ENCODE data around the gene TSSC4. TPM values are rescaled to one million over a fixed set of nuclear protein-coding genes. Genes with fewer than 3 reads are reported as not detected.

The TSSC4 gene
- total RNA-seq, 1 donor from 2014 or later = 70.0 TPM

DNA sequence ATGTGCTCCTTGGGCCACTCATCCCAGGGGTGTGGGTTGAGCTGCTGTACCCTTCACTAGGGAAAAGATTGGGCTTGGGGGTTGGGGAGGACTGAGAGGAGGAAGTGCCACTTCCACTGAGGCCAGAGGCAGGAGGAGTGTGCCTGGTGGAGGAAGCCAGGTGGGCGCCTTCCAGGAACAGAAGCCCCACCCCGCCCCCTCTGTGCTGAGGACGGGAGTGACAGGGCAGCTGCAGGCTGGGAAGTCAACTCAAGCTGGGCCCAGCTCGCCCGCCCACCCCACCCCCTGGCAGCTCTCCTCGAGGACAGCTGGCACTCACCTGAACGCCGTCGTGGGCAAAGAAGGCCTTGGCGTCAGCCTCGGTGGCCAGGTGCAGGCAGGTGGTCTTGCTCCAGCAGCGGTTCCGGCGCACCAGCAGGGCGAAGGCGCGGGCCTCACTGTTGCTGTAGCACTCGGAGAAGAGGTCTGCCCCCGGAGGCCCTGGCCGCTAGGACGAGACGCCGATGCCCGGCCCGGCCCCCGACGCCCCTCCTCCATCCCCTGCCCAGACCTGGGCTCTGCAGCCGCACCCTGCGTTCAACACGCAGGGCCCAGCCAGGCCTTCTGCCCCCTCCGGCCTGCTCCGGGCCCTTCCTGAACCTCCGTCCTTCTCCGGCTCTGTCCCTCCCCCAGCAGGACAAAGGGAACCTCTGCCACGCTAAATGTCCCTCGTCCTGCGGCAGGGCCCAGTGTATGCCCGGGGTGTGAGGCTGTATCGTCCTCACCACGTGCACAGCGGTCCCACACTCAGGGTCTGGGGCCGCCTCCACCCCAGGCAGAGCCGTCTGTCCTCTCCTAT lies 13.4 kb downstream of the TSSC4 start:
- Histone ChIP-seq H3K27me3 (ENCODE audit: insufficient read depth, low read length) (peaks cover 6% of the 10 kb centered on the region), H3K27ac (ENCODE audit: low read depth, low read length) (no peak overlapping the region), H3K79me2 (ENCODE audit: insufficient read depth, low read length) (no peaks in the 10 kb centered on the region), H3K36me3 (ENCODE audit: insufficient read depth, low read length) (no peaks in the 10 kb centered on the region), H3K9me3 (ENCODE audit: insufficient read depth, low read depth, low read length) (no peaks in the 10 kb centered on the region), H2AFZ (ENCODE audit: low read depth, low read length) (no peak overlapping the region), H3K4me3 (ENCODE audit: insufficient read depth, low read depth, low read length) (no peak overlapping the region), H3K4me2 (ENCODE audit: low read length) (no peak overlapping the region), H3K4me1 (ENCODE audit: insufficient read depth, low read length) (no peaks in the 10 kb centered on the region), H4K20me1 (ENCODE audit: insufficient read depth, low read length) (no peaks in the 10 kb centered on the region), H3K9ac (ENCODE audit: low read length) (no peak overlapping the region)
- DNase-seq (ENCODE audit: low read depth) = no peak
- H3K9me3 Mint-ChIP-seq (ENCODE audit: unreplicated experiment) = no peaks in the 10 kb centered on the region
- FAIRE-seq = no peak
- no peak for TF ChIP-seq EZH2 (IDR thresholded peaks at IDR 0.05; ENCODE audit: insufficient read depth, low read length)
- TF ChIP-seq, protein P1, sequence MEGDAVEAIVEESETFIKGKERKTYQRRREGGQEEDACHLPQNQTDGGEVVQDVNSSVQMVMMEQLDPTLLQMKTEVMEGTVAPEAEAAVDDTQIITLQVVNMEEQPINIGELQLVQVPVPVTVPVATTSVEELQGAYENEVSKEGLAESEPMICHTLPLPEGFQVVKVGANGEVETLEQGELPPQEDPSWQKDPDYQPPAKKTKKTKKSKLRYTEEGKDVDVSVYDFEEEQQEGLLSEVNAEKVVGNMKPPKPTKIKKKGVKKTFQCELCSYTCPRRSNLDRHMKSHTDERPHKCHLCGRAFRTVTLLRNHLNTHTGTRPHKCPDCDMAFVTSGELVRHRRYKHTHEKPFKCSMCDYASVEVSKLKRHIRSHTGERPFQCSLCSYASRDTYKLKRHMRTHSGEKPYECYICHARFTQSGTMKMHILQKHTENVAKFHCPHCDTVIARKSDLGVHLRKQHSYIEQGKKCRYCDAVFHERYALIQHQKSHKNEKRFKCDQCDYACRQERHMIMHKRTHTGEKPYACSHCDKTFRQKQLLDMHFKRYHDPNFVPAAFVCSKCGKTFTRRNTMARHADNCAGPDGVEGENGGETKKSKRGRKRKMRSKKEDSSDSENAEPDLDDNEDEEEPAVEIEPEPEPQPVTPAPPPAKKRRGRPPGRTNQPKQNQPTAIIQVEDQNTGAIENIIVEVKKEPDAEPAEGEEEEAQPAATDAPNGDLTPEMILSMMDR (IDR thresholded peaks at IDR 0.05; ENCODE audit: insufficient read depth, low read depth, low read length) = no peak
- peaks cover 9% of the 10 kb centered on the region for H3K27me3 Mint-ChIP-seq (ENCODE audit: low read depth, unreplicated experiment)
- no peaks in the 10 kb centered on the region for H3K4me1 Mint-ChIP-seq (ENCODE audit: low read depth, unreplicated experiment)
- H3K27ac Mint-ChIP-seq (ENCODE audit: unreplicated experiment) = no peak overlapping the region
- no peak overlapping the region for H3K4me3 Mint-ChIP-seq (ENCODE audit: unreplicated experiment)
- H3K36me3 Mint-ChIP-seq (ENCODE audit: low read depth, unreplicated experiment) = no peaks in the 10 kb centered on the region

GRCh38 chr11:2414616-2415015 lies 14.1 kb downstream of the TSSC4 start:
- Mint-ChIP-seq H3K27ac (ENCODE audit: unreplicated experiment) (no peak overlapping the region), H3K27me3 (ENCODE audit: low read depth, unreplicated experiment) (peaks cover 7% of the 10 kb centered on the region), H3K4me3 (ENCODE audit: unreplicated experiment) (no peak overlapping the region), H3K4me1 (ENCODE audit: low read depth, unreplicated experiment) (no peaks in the 10 kb centered on the region), H3K36me3 (ENCODE audit: low read depth, unreplicated experiment) (no peaks in the 10 kb centered on the region), H3K9me3 (ENCODE audit: unreplicated experiment) (no peaks in the 10 kb centered on the region)
- no peaks in the 10 kb centered on the region for H3K79me2 ChIP-seq (ENCODE audit: insufficient read depth, low read length)
- DNase-seq (ENCODE audit: low read depth) (no peak), FAIRE-seq (no peak)
- H3K9ac ChIP-seq (ENCODE audit: low read length) = no peak overlapping the region
- H3K36me3 ChIP-seq (ENCODE audit: insufficient read depth, low read length) = no peaks in the 10 kb centered on the region
- no peaks in the 10 kb centered on the region for H3K4me1 ChIP-seq (ENCODE audit: insufficient read depth, low read length)
- no peak overlapping the region for H3K27ac ChIP-seq (ENCODE audit: low read depth, low read length)
- H3K4me3 ChIP-seq (ENCODE audit: insufficient read depth, low read depth, low read length) = no peak overlapping the region
- TF ChIP-seq EZH2 (IDR thresholded peaks at IDR 0.05; ENCODE audit: insufficient read depth, low read length) = no peak
- TF ChIP-seq, protein P1 (IDR thresholded peaks at IDR 0.05; ENCODE audit: insufficient read depth, low read depth, low read length) = no peak
- H3K9me3 ChIP-seq (ENCODE audit: insufficient read depth, low read depth, low read length) = no peaks in the 10 kb centered on the region
- H4K20me1 ChIP-seq (ENCODE audit: insufficient read depth, low read length) = no peaks in the 10 kb centered on the region
- no peak overlapping the region for H2AFZ ChIP-seq (ENCODE audit: low read depth, low read length)
- H3K4me2 ChIP-seq (ENCODE audit: low read length) = no peak overlapping the region
- peaks cover 3% of the 10 kb centered on the region for H3K27me3 ChIP-seq (ENCODE audit: insufficient read depth, low read length)

GRCh38 chr11:2415171-2415570 lies 14.6 kb downstream of the TSSC4 start:
- H3K36me3 Mint-ChIP-seq (ENCODE audit: low read depth, unreplicated experiment) = no peaks in the 10 kb centered on the region
- Histone ChIP-seq H3K36me3 (ENCODE audit: insufficient read depth, low read length) (no peaks in the 10 kb centered on the region), H3K4me1 (ENCODE audit: insufficient read depth, low read length) (no peaks in the 10 kb centered on the region), H3K4me2 (ENCODE audit: low read length) (no peak overlapping the region), H3K27ac (ENCODE audit: low read depth, low read length) (no peak overlapping the region), H3K9ac (ENCODE audit: low read length) (no peak overlapping the region), H4K20me1 (ENCODE audit: insufficient read depth, low read length) (no peaks in the 10 kb centered on the region), H3K79me2 (ENCODE audit: insufficient read depth, low read length) (no peaks in the 10 kb centered on the region), H3K27me3 (ENCODE audit: insufficient read depth, low read length) (peaks cover 3% of the 10 kb centered on the region), H3K9me3 (ENCODE audit: insufficient read depth, low read depth, low read length) (no peaks in the 10 kb centered on the region), H2AFZ (ENCODE audit: low read depth, low read length) (no peak overlapping the region), H3K4me3 (ENCODE audit: insufficient read depth, low read depth, low read length) (no peak overlapping the region)
- H3K4me3 Mint-ChIP-seq (ENCODE audit: unreplicated experiment) = no peak overlapping the region
- no peaks in the 10 kb centered on the region for H3K9me3 Mint-ChIP-seq (ENCODE audit: unreplicated experiment)
- TF ChIP-seq EZH2 (IDR thresholded peaks at IDR 0.05; ENCODE audit: insufficient read depth, low read length) = no peak
- H3K4me1 Mint-ChIP-seq (ENCODE audit: low read depth, unreplicated experiment) = no peaks in the 10 kb centered on the region
- peaks cover 7% of the 10 kb centered on the region for H3K27me3 Mint-ChIP-seq (ENCODE audit: low read depth, unreplicated experiment)
- no peak overlapping the region for H3K27ac Mint-ChIP-seq (ENCODE audit: unreplicated experiment)
- FAIRE-seq (no peak), DNase-seq (ENCODE audit: low read depth) (no peak)
